GM13977 (cell line): ENCODE measurements around the gene KRTAP2-2.

Experiments
- DNase-seq: peaks from one replicate; pipeline ENCODE4 v3.0.0; 2012; ENCODE audit warnings: low spot score
- CTCF ChIP-seq: IDR thresholded peaks from 2 replicates; pipeline ENCODE4 v1.5.1; 2012; ENCODE audit warnings: mild to moderate bottlenecking, control low read depth; ENCODE audit not compliant: insufficient read depth; ENCODE audit errors: extremely low read depth, missing control alignments
- in situ Hi-C: fragments of 300-500 bp; cut with MboI; formaldehyde crosslinking; loops from one replicate; pipeline ENCODE4 v1.12.0; 2022; ENCODE audit warnings: low sequenced_read_pairs, low pct_unique_long_range_greater_than_20kb, mixed read lengths, inconsistent platforms; ENCODE audit not compliant: unreplicated experiment

KRTAP2-2 gene

GRCh38 chr17:41009936-41010335, 45.1 kb downstream of the KRTAP2-2 start:
- in situ Hi-C loops, result no loop called here
- no peak for TF ChIP-seq CTCF
- DNase-seq, result no peak

- no peak for DNase-seq
- TF ChIP-seq CTCF, result no peak
- in situ Hi-C loops, result no loop called here
These were observed 45.7 kb downstream of the KRTAP2-2 start for GRCh38 chr17:41009301-41009760.

- no peak for TF ChIP-seq CTCF
- in situ Hi-C loops, result no loop called here
- no peak for DNase-seq
These were observed 46.2 kb downstream of the KRTAP2-2 start, which contains the start of gene KRTAP3-1 for GRCh38 chr17:41008811-41009210. KRTAP3-1 (minus strand) TSS chr17:41009128; CDS start chr17:41009074, 54 bp downstream.
